AG09319 (cell line): Measurements from ENCODE around the gene BRME1.

Experiments
- DNase-seq: peaks from one replicate; pipeline ENCODE4 v3.0.0-alpha.2; 2010; ENCODE audit warnings: low read depth; ENCODE audit errors: extremely low read depth
- CTCF ChIP-seq: IDR thresholded peaks from 2 replicates; pipeline ENCODE4 v1.5.1; 2011; ENCODE audit warnings: low read depth, mild to moderate bottlenecking, inconsistent platforms, low read length, moderate library complexity

The BRME1 gene

GRCh38 chr19:13887517-13887916, 18.4 kb downstream of the BRME1 start:
- DNase-seq = no peak
- no peak for TF ChIP-seq CTCF

- no peak for TF ChIP-seq CTCF
- no peak for DNase-seq
Observed at GRCh38 chr19:13887018-13887436, 18.9 kb downstream of the BRME1 start.

GRCh38 chr19:13885826-13886365, 20.0 kb downstream of the BRME1 start:
- no peak for DNase-seq
- no peak for TF ChIP-seq CTCF

GRCh38 chr19:13884726-13885591, 21.0 kb downstream of the BRME1 start:
- no peak for DNase-seq
- no peak for TF ChIP-seq CTCF

- no peak for DNase-seq
- TF ChIP-seq CTCF = peak; percentile 6; the same call in 1 of the 2 replicates
Observed at GRCh38 chr19:13883516-13884064, 22.3 kb downstream of the BRME1 start.

GRCh38 chr19:13882836-13883235, 23.1 kb downstream of the BRME1 start:
- no peak for TF ChIP-seq CTCF
- DNase-seq = no peak

- no peak for TF ChIP-seq CTCF
- no peak for DNase-seq
Observed at GRCh38 chr19:13882419-13882795, 23.5 kb downstream of the BRME1 start.
